ENCODE results near the gene COQ3.

Gene COQ3

DNA sequence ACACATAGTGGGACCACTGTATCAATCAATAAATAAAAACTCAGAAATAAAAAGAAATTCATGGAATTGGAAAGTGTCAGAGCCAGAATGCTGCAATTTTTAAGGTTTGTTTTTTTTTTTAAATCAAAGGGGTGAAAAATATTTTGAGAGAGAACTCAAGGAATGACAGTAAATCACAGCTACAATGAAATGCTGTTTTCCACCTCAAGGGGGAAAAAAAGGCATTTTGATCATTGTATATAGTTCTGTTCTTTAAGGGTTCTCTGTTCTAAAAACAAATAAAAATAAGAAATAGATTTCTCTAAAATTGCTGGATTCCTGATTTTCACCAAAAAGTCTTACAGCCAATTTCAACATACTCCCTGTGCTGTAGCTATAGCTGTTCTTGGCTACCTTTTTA lies 69.0 kb downstream of the COQ3 start:
- DNase-seq = no peak
